CD14-positive monocyte (primary cell): Measurements from ENCODE around the gene DNM2. TPM values are rescaled to one million over a fixed set of nuclear protein-coding genes. Genes with fewer than 3 reads are reported as not detected.

Source experiments
- DNase-seq, 3 donors: peaks; one replicate each; pipeline ENCODE4 v3.0.0-alpha.2; 2011 to 2022
- H2AFZ ChIP-seq: 2 replicates; pipeline ENCODE4 v1.6.0; 2012; ENCODE audit warnings: mild to moderate bottlenecking, low read depth, low read length, inconsistent platforms; ENCODE audit not compliant: insufficient read depth, poor library complexity, severe bottlenecking
- H3K27ac ChIP-seq, 2 donors: 1 replicate in 1 of 2; 2 replicates in 1 of 2; pipeline ENCODE4 v1.5.1; 2012 to 2013; ENCODE audit warnings: low read length in 2 of 2, control low read depth in 1 of 2, inconsistent platforms in 1 of 2, low read depth in 1 of 2, mild to moderate bottlenecking in 1 of 2
- H3K27me3 ChIP-seq, 2 donors: one replicate each; pipeline versions ENCODE4 v1.6.0 to v1.6.1; 2011 to 2013; ENCODE audit warnings: low read length in 2 of 2; ENCODE audit not compliant: control insufficient read depth in 2 of 2, insufficient read depth in 2 of 2
- H3K36me3 ChIP-seq, 2 donors: replicated peaks in 1 of 2; 1 replicate in 1 of 2; 2 replicates in 1 of 2; pipeline versions ENCODE4 v1.5.1 to v1.6.1; 2012 to 2013; ENCODE audit warnings: low read length in 2 of 2, control low read depth in 1 of 2, inconsistent platforms in 1 of 2, mild to moderate bottlenecking in 1 of 2; ENCODE audit not compliant: insufficient read depth in 2 of 2, control insufficient read depth in 1 of 2
- H3K4me1 ChIP-seq, 2 donors: 1 replicate in 1 of 2; 2 replicates in 1 of 2; pipeline versions ENCODE4 v1.5.1 to v1.6.1; 2012 to 2013; ENCODE audit warnings: low read length in 2 of 2, control low read depth in 1 of 2, inconsistent platforms in 1 of 2, mild to moderate bottlenecking in 1 of 2, moderate library complexity in 1 of 2; ENCODE audit not compliant: insufficient read depth in 2 of 2, control insufficient read depth in 1 of 2
- H3K4me2 ChIP-seq: replicated peaks from 2 replicates; pipeline ENCODE3; 2012; ENCODE audit warnings: low read length, moderate library complexity, mild to moderate bottlenecking; ENCODE audit not compliant: poor library complexity, severe bottlenecking; ENCODE audit errors: extremely low read depth
- H3K4me3 ChIP-seq, 3 experiments: fragments of 200-600 bp in 1 of 3; sonication (generic) in 1 of 3; replicated peaks in 1 of 3; 1 replicate in 2 of 3; 2 replicates in 1 of 3; pipeline ENCODE4 v1.5.1; 2011 to 2013; ENCODE audit warnings: low read length in 3 of 3, mild to moderate bottlenecking in 3 of 3, control low read depth in 2 of 3, low read depth in 2 of 3, inconsistent platforms in 1 of 3, moderate library complexity in 1 of 3
- H3K79me2 ChIP-seq: 2 replicates; pipeline ENCODE4 v1.6.0; 2012; ENCODE audit warnings: mild to moderate bottlenecking, control low read depth, inconsistent platforms, low read length, moderate library complexity; ENCODE audit not compliant: insufficient read depth
- H3K9ac ChIP-seq: 2 replicates; pipeline ENCODE4 v1.6.0; 2017; ENCODE audit warnings: low read length, mild to moderate bottlenecking; ENCODE audit not compliant: insufficient read depth, poor library complexity, severe bottlenecking
- H3K9me3 ChIP-seq, 2 donors: replicated peaks in 1 of 2; 1 replicate in 1 of 2; 2 replicates in 1 of 2; pipeline versions ENCODE4 v1.5.1 to v1.6.1; 2012 to 2013; ENCODE audit warnings: low read length in 2 of 2, control low read depth in 1 of 2; ENCODE audit not compliant: control insufficient read depth in 1 of 2, insufficient read depth in 1 of 2
- H4K20me1 ChIP-seq: 2 replicates; pipeline ENCODE4 v1.6.0; 2012; ENCODE audit warnings: mild to moderate bottlenecking, low read length, control low read depth, moderate library complexity; ENCODE audit not compliant: insufficient read depth
- H3K27ac Mint-ChIP-seq, 7 donors: one replicate each; pipeline ENCODE4 v1.8.0; 2020; ENCODE audit warnings: mild to moderate bottlenecking in 7 of 7, mixed read lengths in 7 of 7, moderate library complexity in 6 of 7, inconsistent platforms in 2 of 7
- H3K27me3 Mint-ChIP-seq, 3 donors: one replicate each; pipeline ENCODE4 v1.8.0; 2021 to 2022; ENCODE audit warnings: low read depth in 3 of 3, mild to moderate bottlenecking in 3 of 3, mixed read lengths in 3 of 3, moderate library complexity in 3 of 3, inconsistent platforms in 1 of 3
- H3K36me3 Mint-ChIP-seq, 2 donors: one replicate each; pipeline ENCODE4 v1.8.0; 2020; ENCODE audit warnings: mixed read lengths in 2 of 2, inconsistent platforms in 1 of 2, mild to moderate bottlenecking in 1 of 2
- H3K4me1 Mint-ChIP-seq: one replicate; pipeline ENCODE4 v1.8.0; 2020; ENCODE audit warnings: mild to moderate bottlenecking, mixed read lengths
- H3K4me3 Mint-ChIP-seq, 2 donors: one replicate each; pipeline ENCODE4 v1.8.0; 2020; ENCODE audit warnings: mild to moderate bottlenecking in 2 of 2, mixed read lengths in 2 of 2, moderate library complexity in 1 of 2
- H3K9me3 Mint-ChIP-seq, 7 donors: one replicate each; pipeline ENCODE4 v1.8.0; 2020 to 2022; ENCODE audit warnings: mixed read lengths in 7 of 7, mild to moderate bottlenecking in 6 of 7, moderate library complexity in 6 of 7, inconsistent platforms in 2 of 7
- CTCF ChIP-seq: fragments of 200-600 bp; IDR thresholded peaks from one replicate; pipeline ENCODE4 v1.8.0; 2022; ENCODE audit warnings: antibody characterized with exemption, mild to moderate bottlenecking
- WGBS: methylation state at CpG from one replicate; pipeline ENCODE4 v1.1.5; 2013; ENCODE audit warnings: missing lambda C conversion rate; ENCODE audit not compliant: insufficient coverage; 5-methylcytosine and 5-hydroxymethylcytosine counted together
- intact Hi-C, 2 donors: fragments of 100-400 bp; cut with micrococcal nuclease; formaldehyde crosslinking; loops; one replicate each; pipeline versions ENCODE4 v1.15.0 to v1.15.1; 2023
- polyA plus RNA-seq, 3 donors: library from polyadenylated mRNA; depleted of rRNA in 1 of 3; unstranded in 2 of 3; stranded (reverse) in 1 of 3; fragments of 300-500 nt in 2 of 3; fragments of >200 nt in 1 of 3; fragmentation: Illumina TruSeq in 2 of 3; gene quantifications; 1 replicate in 2 of 3; 2 replicates in 1 of 3; pipeline ENCODE4 v1.2.3, GENCODE V29; 2012 to 2021

Gene DNM2
- polyA plus RNA-seq, 3 donors = 53.0 to 186 (median 69.5) TPM

GRCh38 chr19:10828981-10829821 is 111.3 kb downstream of the DNM2 start:
- Mint-ChIP-seq H3K4me3 (no peak overlapping the region), H3K27ac (peak overlapping the region in 2 of 7 donors; percentile 19 to 42), H3K9me3 (no peaks in the 10 kb centered on the region), H3K27me3 (peaks cover 0 to 2% (median 0%) of the 10 kb centered on the region in 3 donors), H3K4me1 (peaks cover 3% of the 10 kb centered on the region), H3K36me3 (peaks cover 62 to 90% of the 10 kb centered on the region in 2 donors)
- Histone ChIP-seq H2AFZ (no peak overlapping the region), H4K20me1 (peaks cover 28% of the 10 kb centered on the region), H3K9ac (no peak overlapping the region), H3K27me3 (no peaks in the 10 kb centered on the region), H3K79me2 (no peaks in the 10 kb centered on the region), H3K4me2 (no peak overlapping the region), H3K27ac (peak overlapping the region in 1 of 2 donors; percentile 14), H3K9me3 (no peaks in the 10 kb centered on the region), H3K36me3 (peaks cover 83 to 95% of the 10 kb centered on the region in 2 donors), H3K4me3 (no peak overlapping the region), H3K4me1 (no peaks in the 10 kb centered on the region)
- no peak for DNase-seq
- intact Hi-C loops = no loop called here
- 95% methylated on average over 26 of the region's 26 CpGs for WGBS
- no peak for TF ChIP-seq CTCF

- Histone ChIP-seq H3K4me3 (no peak overlapping the region), H3K9me3 (no peaks in the 10 kb centered on the region), H3K9ac (no peak overlapping the region), H2AFZ (no peak overlapping the region), H3K4me1 (peaks cover 0 to 1% of the 10 kb centered on the region in 2 donors), H4K20me1 (peaks cover 32% of the 10 kb centered on the region), H3K27ac (peak overlapping the region in 1 of 2 donors; percentile 48), H3K36me3 (peaks cover 75 to 92% of the 10 kb centered on the region in 2 donors), H3K4me2 (no peak overlapping the region), H3K27me3 (no peaks in the 10 kb centered on the region), H3K79me2 (no peaks in the 10 kb centered on the region)
- peak overlapping the region in 3 of 7 donors; percentile 36 to 65 (median 58) for H3K27ac Mint-ChIP-seq
- H3K4me3 Mint-ChIP-seq = no peak overlapping the region
- no peak for DNase-seq
- intact Hi-C loops = no loop called here
- H3K9me3 Mint-ChIP-seq = no peaks in the 10 kb centered on the region
- peaks cover 0 to 2% (median 0%) of the 10 kb centered on the region in 3 donors for H3K27me3 Mint-ChIP-seq
- H3K4me1 Mint-ChIP-seq = peaks cover 3% of the 10 kb centered on the region
- peaks cover 54 to 83% of the 10 kb centered on the region in 2 donors for H3K36me3 Mint-ChIP-seq
- WGBS = 97% methylated on average over 15 of the region's 16 CpGs
- TF ChIP-seq CTCF = no peak
Measured at GRCh38 chr19:10829967-10830366, 112.1 kb downstream of the DNM2 start.
